ENCODE data around the gene LRRC8B. TPM values are rescaled to one million over a fixed set of nuclear protein-coding genes. Genes with fewer than 3 reads are reported as not detected.

Gene LRRC8B
- total RNA-seq, 3 donors from 2014 or later (not counting 1 experiment from before 2014, with no cell fraction given): 1.7 to 2.9 (median 2.9) TPM

DNA sequence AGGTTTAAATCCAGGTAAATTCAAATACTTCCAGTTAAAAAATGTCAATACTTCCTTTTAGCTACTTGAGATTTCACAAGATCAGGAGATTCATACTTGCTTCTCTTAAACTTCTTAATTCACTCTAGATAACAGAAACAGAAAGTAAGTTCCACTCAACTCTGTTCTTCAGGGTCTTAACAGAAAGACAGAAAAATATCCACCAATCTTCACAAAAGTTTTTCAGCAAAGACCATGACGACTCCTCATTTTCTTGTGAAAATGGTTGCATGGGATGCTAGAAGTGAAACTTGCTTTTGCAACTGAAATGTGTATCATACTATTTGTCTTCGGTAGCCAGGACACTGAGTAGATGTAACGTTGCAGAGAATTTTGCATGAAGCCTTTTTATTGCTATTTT, 96.0 kb downstream of the LRRC8B start:
- 96% methylated on average over 3 of the region's 3 CpGs for WGBS (ENCODE audit: insufficient coverage)
- H3K27me3 Mint-ChIP-seq (ENCODE audit: low read depth in 2 of 2): peaks cover 0 to 3% of the 10 kb centered on the region in 2 donors
- Histone ChIP-seq H3K4me3 (ENCODE audit: low read length) (no peak overlapping the region), H3K27me3 (ENCODE audit: control insufficient read depth, insufficient read depth, low read length) (no peaks in the 10 kb centered on the region), H3K9me3 (ENCODE audit: control insufficient read depth, insufficient read depth, low read length) (no peaks in the 10 kb centered on the region), H3K4me1 (ENCODE audit: control insufficient read depth, insufficient read depth, low read length) (no peaks in the 10 kb centered on the region), H3K27ac (ENCODE audit: low read length) (no peak overlapping the region), H3K36me3 (ENCODE audit: control insufficient read depth, insufficient read depth, low read length) (peaks cover 2% of the 10 kb centered on the region)
- no peak for ATAC-seq
- H3K4me1 Mint-ChIP-seq: no peaks in the 10 kb centered on the region
- H3K36me3 Mint-ChIP-seq: no peaks in the 10 kb centered on the region
- H3K9me3 Mint-ChIP-seq: no peaks in the 10 kb centered on the region
- no peak overlapping the region for H3K4me3 Mint-ChIP-seq
- TF ChIP-seq, protein P1, sequence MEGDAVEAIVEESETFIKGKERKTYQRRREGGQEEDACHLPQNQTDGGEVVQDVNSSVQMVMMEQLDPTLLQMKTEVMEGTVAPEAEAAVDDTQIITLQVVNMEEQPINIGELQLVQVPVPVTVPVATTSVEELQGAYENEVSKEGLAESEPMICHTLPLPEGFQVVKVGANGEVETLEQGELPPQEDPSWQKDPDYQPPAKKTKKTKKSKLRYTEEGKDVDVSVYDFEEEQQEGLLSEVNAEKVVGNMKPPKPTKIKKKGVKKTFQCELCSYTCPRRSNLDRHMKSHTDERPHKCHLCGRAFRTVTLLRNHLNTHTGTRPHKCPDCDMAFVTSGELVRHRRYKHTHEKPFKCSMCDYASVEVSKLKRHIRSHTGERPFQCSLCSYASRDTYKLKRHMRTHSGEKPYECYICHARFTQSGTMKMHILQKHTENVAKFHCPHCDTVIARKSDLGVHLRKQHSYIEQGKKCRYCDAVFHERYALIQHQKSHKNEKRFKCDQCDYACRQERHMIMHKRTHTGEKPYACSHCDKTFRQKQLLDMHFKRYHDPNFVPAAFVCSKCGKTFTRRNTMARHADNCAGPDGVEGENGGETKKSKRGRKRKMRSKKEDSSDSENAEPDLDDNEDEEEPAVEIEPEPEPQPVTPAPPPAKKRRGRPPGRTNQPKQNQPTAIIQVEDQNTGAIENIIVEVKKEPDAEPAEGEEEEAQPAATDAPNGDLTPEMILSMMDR (IDR thresholded peaks at IDR 0.05): no peak
- DNase-seq: no peak
- no peak overlapping the region for H3K27ac Mint-ChIP-seq
- intact Hi-C loops (cut with micrococcal nuclease): no loop called here

DNA sequence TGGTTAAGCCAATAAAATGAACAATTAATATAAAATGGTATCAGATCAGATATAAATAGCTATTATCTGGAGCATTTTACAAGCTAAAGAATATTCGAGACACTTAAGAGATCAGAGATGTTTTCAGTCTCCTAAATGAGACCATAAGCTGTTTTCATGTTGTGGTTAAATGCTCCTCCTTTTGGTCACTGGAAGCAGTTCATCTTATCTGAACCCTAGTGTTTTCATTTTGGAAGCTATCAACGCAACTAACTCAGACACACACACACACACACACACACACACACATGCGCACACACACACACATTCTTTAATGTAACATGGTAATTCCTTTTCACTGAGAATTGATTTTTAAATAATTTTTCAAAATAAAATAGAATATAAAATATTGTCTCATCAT, 98.3 kb downstream of the LRRC8B start:
- Mint-ChIP-seq H3K27me3 (ENCODE audit: low read depth in 2 of 2) (peaks cover 0 to 3% of the 10 kb centered on the region in 2 donors), H3K9me3 (no peaks in the 10 kb centered on the region), H3K27ac (no peak overlapping the region), H3K4me1 (no peaks in the 10 kb centered on the region), H3K36me3 (no peaks in the 10 kb centered on the region), H3K4me3 (no peak overlapping the region)
- peak in 1 of 2 donors; percentile 70 for DNase-seq
- Histone ChIP-seq H3K4me1 (ENCODE audit: control insufficient read depth, insufficient read depth, low read length) (no peaks in the 10 kb centered on the region), H3K27ac (ENCODE audit: low read length) (no peak overlapping the region), H3K27me3 (ENCODE audit: control insufficient read depth, insufficient read depth, low read length) (no peaks in the 10 kb centered on the region), H3K36me3 (ENCODE audit: control insufficient read depth, insufficient read depth, low read length) (peaks cover 2% of the 10 kb centered on the region), H3K9me3 (ENCODE audit: control insufficient read depth, insufficient read depth, low read length) (no peaks in the 10 kb centered on the region), H3K4me3 (ENCODE audit: low read length) (no peak overlapping the region)
- intact Hi-C loops (cut with micrococcal nuclease): no loop called here
- TF ChIP-seq, protein P1 (IDR thresholded peaks at IDR 0.05): no peak
- ATAC-seq: no peak
- WGBS (ENCODE audit: insufficient coverage): 75% methylated on average over 3 of the region's 3 CpGs

DNA sequence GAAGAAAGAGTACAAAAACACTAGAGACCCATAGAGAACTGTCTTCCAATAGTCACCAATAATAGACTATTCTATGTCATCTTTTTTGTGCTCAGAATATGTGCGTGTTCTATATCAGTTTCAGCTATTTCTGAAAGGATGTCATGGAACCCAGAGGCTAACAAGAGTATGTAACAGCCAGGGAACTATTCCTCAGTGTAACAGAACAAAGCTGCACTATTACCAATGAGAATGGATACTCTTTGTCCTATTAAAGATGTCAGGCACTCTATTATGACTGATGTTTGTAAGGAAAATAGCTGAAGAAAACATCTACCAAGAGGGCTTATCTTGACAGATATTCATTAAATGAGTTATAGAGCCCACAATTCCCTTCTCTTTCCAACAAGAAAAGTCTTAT, 99.7 kb downstream of the LRRC8B start:
- H3K36me3 ChIP-seq (ENCODE audit: control insufficient read depth, insufficient read depth, low read length): peaks cover 2% of the 10 kb centered on the region
- Mint-ChIP-seq H3K27ac (no peak overlapping the region), H3K27me3 (ENCODE audit: low read depth in 2 of 2) (no peaks in the 10 kb centered on the region), H3K4me1 (no peaks in the 10 kb centered on the region), H3K9me3 (no peaks in the 10 kb centered on the region), H3K4me3 (no peak overlapping the region), H3K36me3 (no peaks in the 10 kb centered on the region)
- no peaks in the 10 kb centered on the region for H3K27me3 ChIP-seq (ENCODE audit: control insufficient read depth, insufficient read depth, low read length)
- no peak for ATAC-seq
- no peaks in the 10 kb centered on the region for H3K4me1 ChIP-seq (ENCODE audit: control insufficient read depth, insufficient read depth, low read length)
- no peak overlapping the region for H3K27ac ChIP-seq (ENCODE audit: low read length)
- intact Hi-C loops (cut with micrococcal nuclease): no loop called here
- no peaks in the 10 kb centered on the region for H3K9me3 ChIP-seq (ENCODE audit: control insufficient read depth, insufficient read depth, low read length)
- TF ChIP-seq, protein P1 (IDR thresholded peaks at IDR 0.05): no peak
- H3K4me3 ChIP-seq (ENCODE audit: low read length): no peak overlapping the region
- no peak for DNase-seq
- 100% methylated on average over 1 of the region's 1 CpG for WGBS (ENCODE audit: insufficient coverage)

DNA sequence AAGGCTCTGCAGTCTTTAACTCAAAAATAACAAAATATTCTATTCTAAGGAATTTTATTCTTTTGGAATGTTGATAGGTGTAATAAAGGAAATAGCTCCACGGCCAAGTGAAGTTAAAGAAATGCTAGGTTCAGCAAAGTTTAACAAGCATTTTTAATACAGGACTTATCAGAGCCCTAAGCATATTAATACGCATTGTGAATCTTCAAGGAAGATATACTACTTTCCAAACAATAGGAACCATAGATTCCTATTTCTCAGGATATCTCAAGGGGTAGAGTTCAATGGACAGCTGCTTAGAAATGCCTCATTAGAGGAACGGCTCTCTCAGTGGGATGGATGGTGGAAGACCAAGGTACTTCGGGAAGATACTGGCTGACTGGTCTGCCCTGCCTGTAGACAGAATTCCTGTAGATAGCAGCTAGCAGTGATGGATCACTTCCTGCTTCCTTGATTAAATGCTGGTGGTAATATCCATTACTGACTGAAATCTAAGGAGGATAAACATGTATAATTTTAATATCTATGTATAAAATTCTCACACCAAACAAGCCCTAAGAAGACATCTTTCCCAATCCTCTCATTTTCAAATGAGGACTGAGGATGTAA, 100.2 kb downstream of the LRRC8B start:
- intact Hi-C loops (cut with micrococcal nuclease): no loop called here
- Mint-ChIP-seq H3K36me3 (no peaks in the 10 kb centered on the region), H3K4me1 (no peaks in the 10 kb centered on the region), H3K27me3 (ENCODE audit: low read depth in 2 of 2) (no peaks in the 10 kb centered on the region), H3K27ac (no peak overlapping the region), H3K9me3 (no peaks in the 10 kb centered on the region), H3K4me3 (no peak overlapping the region)
- ATAC-seq: no peak
- H3K27ac ChIP-seq (ENCODE audit: low read length): no peak overlapping the region
- no peaks in the 10 kb centered on the region for H3K27me3 ChIP-seq (ENCODE audit: control insufficient read depth, insufficient read depth, low read length)
- H3K9me3 ChIP-seq (ENCODE audit: control insufficient read depth, insufficient read depth, low read length): no peaks in the 10 kb centered on the region
- H3K4me1 ChIP-seq (ENCODE audit: control insufficient read depth, insufficient read depth, low read length): peaks cover 3% of the 10 kb centered on the region
- TF ChIP-seq, protein P1 (IDR thresholded peaks at IDR 0.05): no peak
- 100% methylated on average over 3 of the region's 4 CpGs for WGBS (ENCODE audit: insufficient coverage)
- H3K4me3 ChIP-seq (ENCODE audit: low read length): no peak overlapping the region
- H3K36me3 ChIP-seq (ENCODE audit: control insufficient read depth, insufficient read depth, low read length): peaks cover 2% of the 10 kb centered on the region
- DNase-seq: no peak

Data from natural killer cell (primary cell).